H1 (cell line): ENCODE results near the gene KLHL7. TPM values are rescaled to one million over a fixed set of nuclear protein-coding genes. Genes with fewer than 3 reads are reported as not detected.

Source experiments
- ASH2L ChIP-seq: fragments of 200-600, 300-600 bp; sonication (generic); IDR thresholded peaks from one replicate; pipeline ENCODE4 v1.7.1; 2017; ENCODE audit warnings: low read length
- CHD1 ChIP-seq: IDR thresholded peaks from 2 replicates; pipeline ENCODE4 v1.6.1; 2012; ENCODE audit warnings: low read depth, low read length, improper control_type of control experiment
- EP300 ChIP-seq, 2 experiments: IDR thresholded peaks; 1 replicate in 1 of 2; 2 replicates in 1 of 2; pipeline ENCODE4 v1.6.1; 2011 to 2012; ENCODE audit warnings: low read depth in 2 of 2, low read length in 2 of 2, mild to moderate bottlenecking in 2 of 2, borderline replicate concordance in 1 of 2, inconsistent platforms in 1 of 2, moderate library complexity in 1 of 2
- JUND ChIP-seq: IDR thresholded peaks from 2 replicates; pipeline ENCODE4 v1.6.1; 2011; ENCODE audit warnings: mild to moderate bottlenecking, improper control_type of control experiment, low read length
- KDM4A ChIP-seq: IDR thresholded peaks from one replicate; pipeline ENCODE4 v1.7.1; 2012; ENCODE audit warnings: low read depth, mild to moderate bottlenecking, moderate library complexity, low read length, inconsistent platforms; ENCODE audit not compliant: severe bottlenecking
- SIX5 ChIP-seq: IDR thresholded peaks from 2 replicates; pipeline ENCODE4 v1.6.1; 2011; ENCODE audit warnings: mild to moderate bottlenecking, low read depth, low read length
- SRF ChIP-seq: IDR thresholded peaks from 2 replicates; pipeline ENCODE4 v1.6.1; 2011; ENCODE audit warnings: mild to moderate bottlenecking, low read depth, low read length, moderate library complexity
- TEAD4 ChIP-seq: IDR thresholded peaks from 2 replicates; pipeline ENCODE4 v1.6.1; 2012; ENCODE audit warnings: low read depth, low read length, inconsistent platforms, mixed read lengths
- polyA plus RNA-seq, 7 experiments: library from polyadenylated mRNA; depleted of rRNA in 3 of 7; stranded (reverse) in 5 of 7; unstranded in 2 of 7; fragments of >200 nt in 5 of 7; fragments of 200-250 nt in 2 of 7; gene quantifications; 1 replicate in 5 of 7; 2 replicates in 1 of 7; 4 replicates in 1 of 7; pipeline versions ENCODE4 v1.2.1 to v1.2.3, GENCODE V29; 2011 to 2013; ENCODE audit warnings: missing spikeins in 2 of 7, mixed read lengths in 2 of 7
- total RNA-seq: library from RNA; stranded (reverse); fragmentation: NEBNext Ultra II Directional; extraction: Animal tissue kit (Norgen Biotek cat#: 25700); gene quantifications from 2 replicates; pipeline ENCODE4 v1.2.1, GENCODE V29; 2021
- TF ChIP-seq, protein P1 (sequence below): fragments of 300-600 bp; sonication (generic); IDR thresholded peaks from 2 replicates; pipeline ENCODE4 v1.7.1; 2012; ENCODE audit warnings: low read length, moderate library complexity, mild to moderate bottlenecking, inconsistent platforms; ENCODE audit not compliant: insufficient replicate concordance
- TF ChIP-seq, protein P2 (sequence below), 3 experiments: IDR thresholded peaks; 1 replicate in 2 of 3; 2 replicates in 1 of 3; pipeline versions ENCODE4 v1.5.1 to v1.6.1; 2011; ENCODE audit warnings: low read length in 3 of 3, mild to moderate bottlenecking in 3 of 3, inconsistent platforms in 2 of 3, low read depth in 1 of 3, moderate library complexity in 1 of 3; ENCODE audit not compliant: insufficient read depth in 1 of 3; ENCODE audit errors: control extremely low read depth in 1 of 3

KLHL7 gene
- total and polyA plus RNA-seq, 2 of the 8 experiments (the other 6 are each of a cell fraction or from before 2014, with no cell fraction given) = 65.3 to 115 TPM

DNA sequence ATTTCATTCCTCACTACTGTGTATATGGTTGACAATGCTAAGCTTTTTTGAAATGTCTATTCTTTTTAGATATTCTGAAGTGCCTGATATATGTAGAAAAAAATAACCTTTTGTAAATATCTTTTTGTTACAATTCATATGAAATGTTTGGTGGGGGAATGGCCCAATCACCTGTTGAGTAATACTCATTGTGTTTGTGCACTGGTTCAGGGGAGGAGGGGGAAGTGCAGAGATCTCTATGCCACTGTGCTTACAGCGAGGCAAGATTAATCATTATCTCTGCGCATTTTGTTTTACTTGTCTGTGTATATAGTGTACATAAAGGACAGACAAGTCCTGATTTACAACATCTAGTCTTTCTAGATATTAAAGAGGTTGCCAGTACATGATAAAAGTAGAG lies 101.4 kb downstream of the KLHL7 start (continued):
- TF ChIP-seq, protein P1, sequence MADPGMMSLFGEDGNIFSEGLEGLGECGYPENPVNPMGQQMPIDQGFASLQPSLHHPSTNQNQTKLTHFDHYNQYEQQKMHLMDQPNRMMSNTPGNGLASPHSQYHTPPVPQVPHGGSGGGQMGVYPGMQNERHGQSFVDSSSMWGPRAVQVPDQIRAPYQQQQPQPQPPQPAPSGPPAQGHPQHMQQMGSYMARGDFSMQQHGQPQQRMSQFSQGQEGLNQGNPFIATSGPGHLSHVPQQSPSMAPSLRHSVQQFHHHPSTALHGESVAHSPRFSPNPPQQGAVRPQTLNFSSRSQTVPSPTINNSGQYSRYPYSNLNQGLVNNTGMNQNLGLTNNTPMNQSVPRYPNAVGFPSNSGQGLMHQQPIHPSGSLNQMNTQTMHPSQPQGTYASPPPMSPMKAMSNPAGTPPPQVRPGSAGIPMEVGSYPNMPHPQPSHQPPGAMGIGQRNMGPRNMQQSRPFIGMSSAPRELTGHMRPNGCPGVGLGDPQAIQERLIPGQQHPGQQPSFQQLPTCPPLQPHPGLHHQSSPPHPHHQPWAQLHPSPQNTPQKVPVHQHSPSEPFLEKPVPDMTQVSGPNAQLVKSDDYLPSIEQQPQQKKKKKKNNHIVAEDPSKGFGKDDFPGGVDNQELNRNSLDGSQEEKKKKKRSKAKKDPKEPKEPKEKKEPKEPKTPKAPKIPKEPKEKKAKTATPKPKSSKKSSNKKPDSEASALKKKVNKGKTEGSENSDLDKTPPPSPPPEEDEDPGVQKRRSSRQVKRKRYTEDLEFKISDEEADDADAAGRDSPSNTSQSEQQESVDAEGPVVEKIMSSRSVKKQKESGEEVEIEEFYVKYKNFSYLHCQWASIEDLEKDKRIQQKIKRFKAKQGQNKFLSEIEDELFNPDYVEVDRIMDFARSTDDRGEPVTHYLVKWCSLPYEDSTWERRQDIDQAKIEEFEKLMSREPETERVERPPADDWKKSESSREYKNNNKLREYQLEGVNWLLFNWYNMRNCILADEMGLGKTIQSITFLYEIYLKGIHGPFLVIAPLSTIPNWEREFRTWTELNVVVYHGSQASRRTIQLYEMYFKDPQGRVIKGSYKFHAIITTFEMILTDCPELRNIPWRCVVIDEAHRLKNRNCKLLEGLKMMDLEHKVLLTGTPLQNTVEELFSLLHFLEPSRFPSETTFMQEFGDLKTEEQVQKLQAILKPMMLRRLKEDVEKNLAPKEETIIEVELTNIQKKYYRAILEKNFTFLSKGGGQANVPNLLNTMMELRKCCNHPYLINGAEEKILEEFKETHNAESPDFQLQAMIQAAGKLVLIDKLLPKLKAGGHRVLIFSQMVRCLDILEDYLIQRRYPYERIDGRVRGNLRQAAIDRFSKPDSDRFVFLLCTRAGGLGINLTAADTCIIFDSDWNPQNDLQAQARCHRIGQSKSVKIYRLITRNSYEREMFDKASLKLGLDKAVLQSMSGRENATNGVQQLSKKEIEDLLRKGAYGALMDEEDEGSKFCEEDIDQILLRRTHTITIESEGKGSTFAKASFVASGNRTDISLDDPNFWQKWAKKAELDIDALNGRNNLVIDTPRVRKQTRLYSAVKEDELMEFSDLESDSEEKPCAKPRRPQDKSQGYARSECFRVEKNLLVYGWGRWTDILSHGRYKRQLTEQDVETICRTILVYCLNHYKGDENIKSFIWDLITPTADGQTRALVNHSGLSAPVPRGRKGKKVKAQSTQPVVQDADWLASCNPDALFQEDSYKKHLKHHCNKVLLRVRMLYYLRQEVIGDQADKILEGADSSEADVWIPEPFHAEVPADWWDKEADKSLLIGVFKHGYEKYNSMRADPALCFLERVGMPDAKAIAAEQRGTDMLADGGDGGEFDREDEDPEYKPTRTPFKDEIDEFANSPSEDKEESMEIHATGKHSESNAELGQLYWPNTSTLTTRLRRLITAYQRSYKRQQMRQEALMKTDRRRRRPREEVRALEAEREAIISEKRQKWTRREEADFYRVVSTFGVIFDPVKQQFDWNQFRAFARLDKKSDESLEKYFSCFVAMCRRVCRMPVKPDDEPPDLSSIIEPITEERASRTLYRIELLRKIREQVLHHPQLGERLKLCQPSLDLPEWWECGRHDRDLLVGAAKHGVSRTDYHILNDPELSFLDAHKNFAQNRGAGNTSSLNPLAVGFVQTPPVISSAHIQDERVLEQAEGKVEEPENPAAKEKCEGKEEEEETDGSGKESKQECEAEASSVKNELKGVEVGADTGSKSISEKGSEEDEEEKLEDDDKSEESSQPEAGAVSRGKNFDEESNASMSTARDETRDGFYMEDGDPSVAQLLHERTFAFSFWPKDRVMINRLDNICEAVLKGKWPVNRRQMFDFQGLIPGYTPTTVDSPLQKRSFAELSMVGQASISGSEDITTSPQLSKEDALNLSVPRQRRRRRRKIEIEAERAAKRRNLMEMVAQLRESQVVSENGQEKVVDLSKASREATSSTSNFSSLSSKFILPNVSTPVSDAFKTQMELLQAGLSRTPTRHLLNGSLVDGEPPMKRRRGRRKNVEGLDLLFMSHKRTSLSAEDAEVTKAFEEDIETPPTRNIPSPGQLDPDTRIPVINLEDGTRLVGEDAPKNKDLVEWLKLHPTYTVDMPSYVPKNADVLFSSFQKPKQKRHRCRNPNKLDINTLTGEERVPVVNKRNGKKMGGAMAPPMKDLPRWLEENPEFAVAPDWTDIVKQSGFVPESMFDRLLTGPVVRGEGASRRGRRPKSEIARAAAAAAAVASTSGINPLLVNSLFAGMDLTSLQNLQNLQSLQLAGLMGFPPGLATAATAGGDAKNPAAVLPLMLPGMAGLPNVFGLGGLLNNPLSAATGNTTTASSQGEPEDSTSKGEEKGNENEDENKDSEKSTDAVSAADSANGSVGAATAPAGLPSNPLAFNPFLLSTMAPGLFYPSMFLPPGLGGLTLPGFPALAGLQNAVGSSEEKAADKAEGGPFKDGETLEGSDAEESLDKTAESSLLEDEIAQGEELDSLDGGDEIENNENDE = no peak
- TF ChIP-seq KDM4A = no peak
- TF ChIP-seq JUND = no peak
- TF ChIP-seq, protein P2, sequence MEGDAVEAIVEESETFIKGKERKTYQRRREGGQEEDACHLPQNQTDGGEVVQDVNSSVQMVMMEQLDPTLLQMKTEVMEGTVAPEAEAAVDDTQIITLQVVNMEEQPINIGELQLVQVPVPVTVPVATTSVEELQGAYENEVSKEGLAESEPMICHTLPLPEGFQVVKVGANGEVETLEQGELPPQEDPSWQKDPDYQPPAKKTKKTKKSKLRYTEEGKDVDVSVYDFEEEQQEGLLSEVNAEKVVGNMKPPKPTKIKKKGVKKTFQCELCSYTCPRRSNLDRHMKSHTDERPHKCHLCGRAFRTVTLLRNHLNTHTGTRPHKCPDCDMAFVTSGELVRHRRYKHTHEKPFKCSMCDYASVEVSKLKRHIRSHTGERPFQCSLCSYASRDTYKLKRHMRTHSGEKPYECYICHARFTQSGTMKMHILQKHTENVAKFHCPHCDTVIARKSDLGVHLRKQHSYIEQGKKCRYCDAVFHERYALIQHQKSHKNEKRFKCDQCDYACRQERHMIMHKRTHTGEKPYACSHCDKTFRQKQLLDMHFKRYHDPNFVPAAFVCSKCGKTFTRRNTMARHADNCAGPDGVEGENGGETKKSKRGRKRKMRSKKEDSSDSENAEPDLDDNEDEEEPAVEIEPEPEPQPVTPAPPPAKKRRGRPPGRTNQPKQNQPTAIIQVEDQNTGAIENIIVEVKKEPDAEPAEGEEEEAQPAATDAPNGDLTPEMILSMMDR (IDR thresholded peaks at IDR 0.05; ENCODE audit: control extremely low read depth in 1 of 3, insufficient read depth in 1 of 3, low read depth in 1 of 3, low read length in 3 of 3) = no peak
- no peak for TF ChIP-seq CHD1
- TF ChIP-seq SIX5 = no peak
- no peak for TF ChIP-seq EP300 (IDR thresholded peaks at IDR 0.05; ENCODE audit: borderline replicate concordance in 1 of 2, low read depth in 2 of 2, low read length in 2 of 2)
- TF ChIP-seq ASH2L = no peak
- no peak for TF ChIP-seq TEAD4
- TF ChIP-seq SRF = no peak
